Trophoblast cell (in vitro differentiated cells and primary cell): ENCODE data around the gene UNC93A.
A peak's percentile ranks its signal among the peaks of the same experiment; 100 is the strongest.

Experiments used
- DNase-seq, 2 donors: peaks; one replicate each; pipeline ENCODE4 v3.0.0-alpha.2; 2016
- H2AFZ ChIP-seq: 2 replicates; pipeline ENCODE4 v1.6.1; 2013; ENCODE audit warnings: low read length, moderate library complexity, mild to moderate bottlenecking; ENCODE audit not compliant: insufficient read depth, poor library complexity
- H2AK5ac ChIP-seq: 2 replicates; pipeline ENCODE4 v1.6.1; 2013; ENCODE audit warnings: mild to moderate bottlenecking, low read length
- H2BK120ac ChIP-seq: 2 replicates; pipeline ENCODE4 v1.6.1; 2013; ENCODE audit warnings: low read length, mild to moderate bottlenecking, moderate library complexity; ENCODE audit not compliant: insufficient read depth, poor library complexity
- H2BK12ac ChIP-seq: 2 replicates; pipeline ENCODE4 v1.6.1; 2013; ENCODE audit warnings: mild to moderate bottlenecking, low read length, moderate library complexity
- H2BK5ac ChIP-seq: 2 replicates; pipeline ENCODE4 v1.6.1; 2013; ENCODE audit warnings: low read length, low read depth, moderate library complexity, mild to moderate bottlenecking; ENCODE audit not compliant: poor library complexity
- H3K14ac ChIP-seq: 2 replicates; pipeline ENCODE4 v1.6.1; 2013; ENCODE audit warnings: mild to moderate bottlenecking, low read length
- H3K18ac ChIP-seq: 2 replicates; pipeline ENCODE4 v1.6.1; 2013; ENCODE audit warnings: mild to moderate bottlenecking, low read length
- H3K23ac ChIP-seq: 2 replicates; pipeline ENCODE4 v1.6.1; 2013; ENCODE audit warnings: low read length
- H3K27ac ChIP-seq: 2 replicates; pipeline ENCODE4 v1.5.1; 2013; ENCODE audit warnings: low read depth, mild to moderate bottlenecking, inconsistent platforms, low read length, moderate library complexity
- H3K27me3 ChIP-seq: 2 replicates; pipeline ENCODE4 v1.6.1; 2013; ENCODE audit warnings: inconsistent platforms, mild to moderate bottlenecking, low read length, moderate library complexity; ENCODE audit not compliant: insufficient read depth
- H3K36me3 ChIP-seq, 2 experiments: 1 replicate in 1 of 2; 2 replicates in 1 of 2; pipeline ENCODE4 v1.6.1; 2013; ENCODE audit warnings: low read length in 2 of 2, mild to moderate bottlenecking in 2 of 2, moderate library complexity in 1 of 2; ENCODE audit not compliant: insufficient read depth in 2 of 2, control insufficient read depth in 1 of 2
- H3K4ac ChIP-seq: 2 replicates; pipeline ENCODE4 v1.6.1; 2013; ENCODE audit warnings: low read depth, mild to moderate bottlenecking, low read length, moderate library complexity
- H3K4me1 ChIP-seq, 2 experiments: 1 replicate in 1 of 2; 2 replicates in 1 of 2; pipeline ENCODE4 v1.6.1; 2013; ENCODE audit warnings: low read length in 2 of 2, mild to moderate bottlenecking in 2 of 2, moderate library complexity in 1 of 2; ENCODE audit not compliant: insufficient read depth in 2 of 2, control insufficient read depth in 1 of 2
- H3K4me2 ChIP-seq: 2 replicates; pipeline ENCODE4 v1.6.1; 2013; ENCODE audit warnings: inconsistent platforms, mild to moderate bottlenecking, low read length, moderate library complexity
- H3K4me3 ChIP-seq: 2 replicates; pipeline ENCODE4 v1.5.1; 2013; ENCODE audit warnings: mild to moderate bottlenecking, low read depth, low read length, inconsistent platforms
- H3K79me1 ChIP-seq: one replicate; pipeline ENCODE4 v1.6.1; 2013; ENCODE audit warnings: low read length
- H3K79me2 ChIP-seq: 2 replicates; pipeline ENCODE4 v1.6.1; 2013; ENCODE audit warnings: low read length, mild to moderate bottlenecking; ENCODE audit not compliant: control insufficient read depth, insufficient read depth, poor library complexity
- H3K9ac ChIP-seq: 2 replicates; pipeline ENCODE4 v1.6.1; 2013; ENCODE audit warnings: mild to moderate bottlenecking, low read length
- H3K9me3 ChIP-seq: 2 replicates; pipeline ENCODE4 v1.6.1; 2013; ENCODE audit warnings: low read depth, mild to moderate bottlenecking, control low read depth, inconsistent platforms, low read length; ENCODE audit not compliant: insufficient read depth
- H4K12ac ChIP-seq: 2 replicates; pipeline ENCODE4 v1.6.1; 2013; ENCODE audit warnings: low read depth, mild to moderate bottlenecking, low read length, moderate library complexity
- H4K8ac ChIP-seq: 2 replicates; pipeline ENCODE4 v1.6.1; 2013; ENCODE audit warnings: low read depth, mild to moderate bottlenecking, low read length, moderate library complexity
- H4K91ac ChIP-seq: one replicate; pipeline ENCODE4 v1.6.1; 2013; ENCODE audit warnings: low read depth, mild to moderate bottlenecking, low read length, moderate library complexity
- WGBS: extraction: QIAGEN DNeasy Blood & Tissue Kit; methylation state at CpG from one replicate; pipeline ENCODE4 v1.1.7; 2013; ENCODE audit warnings: missing lambda C conversion rate; ENCODE audit not compliant: insufficient read length, insufficient coverage; ENCODE audit errors: extremely low coverage; 5-methylcytosine and 5-hydroxymethylcytosine counted together

Gene UNC93A

GRCh38 chr6:167268683-167269280 lies 22.3 kb upstream of the UNC93A start:
- Histone ChIP-seq H3K23ac (no peak overlapping the region), H2BK12ac (peak overlapping the region; percentile 0), H3K27me3 (no peaks in the 10 kb centered on the region), H2AFZ (no peak overlapping the region), H4K12ac (no peak overlapping the region), H3K9ac (no peak overlapping the region), H3K36me3 (no peaks in the 10 kb centered on the region), H3K4me1 (no peaks in the 10 kb centered on the region), H3K9me3 (no peaks in the 10 kb centered on the region), H3K4me2 (no peak overlapping the region), H2BK5ac (no peak overlapping the region), H3K79me2 (no peaks in the 10 kb centered on the region), H4K8ac (no peak overlapping the region), H2BK120ac (no peak overlapping the region), H3K79me1 (no peaks in the 10 kb centered on the region), H3K27ac (no peak overlapping the region), H3K4ac (no peak overlapping the region), H2AK5ac (no peak overlapping the region), H3K14ac (no peak overlapping the region), H3K18ac (no peak overlapping the region), H4K91ac (no peak overlapping the region), H3K4me3 (no peak overlapping the region)
- WGBS = no CpG with 5 or more reads among the region's 20 CpGs
- no peak for DNase-seq

GRCh38 chr6:167270499-167271311 lies 20.4 kb upstream of the UNC93A start:
- no peak overlapping the region for H3K23ac ChIP-seq

GRCh38 chr6:167272151-167272550 lies 19.0 kb upstream of the UNC93A start:
- H3K36me3 ChIP-seq = no peaks in the 10 kb centered on the region

More at GRCh38 chr6:167270499-167271311, 20.4 kb upstream of the UNC93A start:
- WGBS = no CpG with 5 or more reads among the region's 26 CpGs
- peaks cover 6 to 8% of the 10 kb centered on the region in 2 experiments for H3K4me1 ChIP-seq
- H3K4me3 ChIP-seq = no peak overlapping the region
- no peaks in the 10 kb centered on the region for H3K36me3 ChIP-seq
- no peak overlapping the region for H3K4me2 ChIP-seq
- no peak overlapping the region for H4K8ac ChIP-seq
- H2AK5ac ChIP-seq = no peak overlapping the region
- no peak overlapping the region for H2AFZ ChIP-seq
- no peaks in the 10 kb centered on the region for H3K27me3 ChIP-seq
- H3K79me2 ChIP-seq = no peaks in the 10 kb centered on the region
- H3K27ac ChIP-seq = no peak overlapping the region
- no peak overlapping the region for H2BK12ac ChIP-seq
- H4K91ac ChIP-seq = no peak overlapping the region
- no peak overlapping the region for H3K9ac ChIP-seq
- DNase-seq = no peak
- no peak overlapping the region for H4K12ac ChIP-seq
- no peaks in the 10 kb centered on the region for H3K79me1 ChIP-seq
- no peak overlapping the region for H2BK120ac ChIP-seq
- H3K18ac ChIP-seq = no peak overlapping the region
- H3K9me3 ChIP-seq = no peaks in the 10 kb centered on the region
- no peak overlapping the region for H3K14ac ChIP-seq
- no peak overlapping the region for H3K4ac ChIP-seq
- no peak overlapping the region for H2BK5ac ChIP-seq

GRCh38 chr6:167272696-167273379 lies 18.3 kb upstream of the UNC93A start:
- Histone ChIP-seq H2BK120ac (no peak overlapping the region), H3K18ac (no peak overlapping the region), H3K9ac (no peak overlapping the region), H3K79me1 (peaks cover 7% of the 10 kb centered on the region), H2AFZ (no peak overlapping the region), H3K79me2 (no peaks in the 10 kb centered on the region), H4K12ac (no peak overlapping the region), H3K27me3 (no peaks in the 10 kb centered on the region), H3K4ac (no peak overlapping the region), H3K4me1 (peaks cover 6 to 19% of the 10 kb centered on the region in 2 experiments), H3K14ac (no peak overlapping the region), H3K9me3 (no peaks in the 10 kb centered on the region), H4K91ac (no peak overlapping the region), H2BK5ac (no peak overlapping the region), H3K4me3 (no peak overlapping the region), H3K4me2 (no peak overlapping the region), H4K8ac (no peak overlapping the region), H2AK5ac (no peak overlapping the region), H2BK12ac (no peak overlapping the region), H3K27ac (no peak overlapping the region), H3K36me3 (no peaks in the 10 kb centered on the region), H3K23ac (no peak overlapping the region)
- DNase-seq = no peak
- WGBS = no CpG with 5 or more reads among the region's 11 CpGs

More at GRCh38 chr6:167272151-167272550, 19.0 kb upstream of the UNC93A start:
- no CpG with 5 or more reads among the region's 6 CpGs for WGBS
- Histone ChIP-seq H3K79me2 (no peaks in the 10 kb centered on the region), H3K18ac (no peak overlapping the region), H3K4ac (no peak overlapping the region), H3K4me3 (no peak overlapping the region), H4K8ac (no peak overlapping the region), H3K27ac (no peak overlapping the region), H3K4me2 (no peak overlapping the region), H3K9ac (no peak overlapping the region), H3K27me3 (no peaks in the 10 kb centered on the region), H3K9me3 (no peaks in the 10 kb centered on the region), H4K12ac (no peak overlapping the region), H2BK120ac (no peak overlapping the region), H3K14ac (no peak overlapping the region), H2AFZ (no peak overlapping the region), H3K23ac (no peak overlapping the region), H2BK5ac (no peak overlapping the region), H4K91ac (no peak overlapping the region), H3K79me1 (peaks cover 4% of the 10 kb centered on the region), H2AK5ac (no peak overlapping the region), H3K4me1 (peaks cover 6 to 13% of the 10 kb centered on the region in 2 experiments), H2BK12ac (no peak overlapping the region)
- DNase-seq = no peak
